HG03135 (cell line): ENCODE results near the gene KIFC3.
"Not testable (repeated sequence)": the region's sequence is repeated elsewhere in the genome, so short reads cannot be mapped to it uniquely, and the experiment has no call there.

Source experiments
- ATAC-seq: cut with Tn5 transposase; IDR thresholded peaks from one replicate; pipeline ENCODE4 v1.9.1; 2021; ENCODE audit warnings: mild to moderate bottlenecking, moderate library complexity; ENCODE audit not compliant: unreplicated experiment

KIFC3 gene

GRCh38 chr16:57743458-57743857 lies 58.8 kb downstream of the KIFC3 start:
- ATAC-seq: no peak

GRCh38 chr16:57742543-57742942 lies 59.7 kb downstream of the KIFC3 start:
- ATAC-seq: no peak

GRCh38 chr16:57741660-57742191 lies 60.6 kb downstream of the KIFC3 start:
- ATAC-seq: no peak

- ATAC-seq: no peak
Measured at GRCh38 chr16:57740423-57741071, 61.7 kb downstream of the KIFC3 start.

DNA sequence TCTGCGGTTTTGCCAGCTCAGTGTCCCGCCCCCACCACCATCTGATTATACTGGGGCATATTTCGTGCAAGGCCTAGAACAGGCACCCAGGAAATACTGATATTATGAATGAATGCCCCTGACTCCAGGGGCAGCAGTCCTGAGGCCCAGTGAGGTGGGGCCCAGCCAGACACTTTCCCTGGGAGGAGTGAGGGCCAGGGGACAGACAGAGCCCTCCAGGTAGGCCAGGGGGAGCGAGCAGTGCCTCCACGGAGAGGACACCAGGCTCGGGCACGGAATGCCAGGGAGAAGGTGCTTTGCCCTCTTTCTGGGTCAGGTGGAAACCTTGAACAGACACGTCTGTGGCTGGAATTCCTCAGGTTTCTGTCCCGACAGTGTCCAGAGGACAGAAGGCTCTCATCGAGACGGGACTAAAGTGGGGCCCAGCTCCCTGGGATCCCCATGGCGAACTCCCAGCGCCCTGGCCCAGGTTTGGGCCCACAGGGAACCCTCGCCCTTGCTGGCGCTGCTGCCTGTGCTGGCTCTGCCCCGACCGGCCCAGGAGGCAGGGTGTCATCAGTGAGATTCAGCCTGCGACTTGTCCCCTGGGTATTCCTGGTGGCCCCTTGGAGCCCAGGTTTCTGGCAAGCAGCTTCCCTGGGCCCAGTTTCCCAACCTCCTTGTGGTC lies 62.4 kb downstream of the KIFC3 start:
- no peak for ATAC-seq

- ATAC-seq: no peak
Measured at GRCh38 chr16:57738844-57739243, 63.4 kb downstream of the KIFC3 start.

DNA sequence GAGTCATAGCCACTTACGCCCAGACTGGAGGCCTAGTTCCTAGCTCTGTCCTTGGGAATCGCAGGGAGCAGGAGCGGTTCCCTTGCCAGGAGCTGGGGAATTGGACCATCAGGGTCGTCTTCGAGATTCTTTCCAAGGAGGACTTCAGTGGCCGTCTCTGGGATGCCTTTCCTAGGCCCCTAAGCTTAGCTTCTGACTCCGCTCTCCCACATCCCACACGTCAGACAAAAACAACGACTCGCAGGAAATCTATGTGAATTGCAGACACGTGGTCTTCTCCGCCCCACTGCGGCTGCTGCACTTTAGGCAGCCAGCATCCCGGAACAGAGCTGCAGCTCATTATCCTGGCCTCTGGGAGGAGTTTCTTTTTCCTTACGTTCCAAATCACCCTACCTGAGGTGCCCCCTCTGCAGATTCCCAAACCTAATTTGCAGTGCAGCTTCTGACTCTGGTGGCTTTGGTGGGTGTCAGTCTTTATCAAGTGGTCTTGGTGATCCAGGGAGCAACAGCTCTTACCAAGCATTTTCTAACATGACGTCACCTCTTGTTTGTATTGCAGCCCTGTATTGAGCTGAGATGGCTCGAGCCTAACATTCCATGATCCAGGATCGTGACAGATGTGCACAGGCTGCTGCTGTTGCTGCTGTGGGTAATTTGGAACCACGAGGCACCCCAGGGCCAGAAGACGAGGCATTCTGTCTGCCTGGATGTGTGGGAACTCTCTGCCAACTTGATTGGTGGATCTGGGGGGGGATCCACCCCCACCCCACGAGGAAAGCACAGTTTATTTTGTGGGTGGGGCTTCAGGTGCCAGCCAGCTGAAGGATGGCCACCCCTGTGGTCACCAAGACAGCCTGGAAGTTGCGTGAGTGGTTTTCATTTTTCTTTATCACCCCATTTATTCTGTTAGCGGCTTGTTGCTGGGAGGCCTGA lies 65.6 kb downstream of the KIFC3 start:
- ATAC-seq: no peak

- ATAC-seq: peak; percentile 23
Measured at GRCh38 chr16:57735755-57736418, 66.4 kb downstream of the KIFC3 start, which contains the start of gene KATNB1. Gene KATNB1 (plus strand): TSS chr16:57735770. CDS start chr16:57737244, 1,474 bp downstream.

GRCh38 chr16:57734925-57735754 lies 67.2 kb downstream of the KIFC3 start:
- peak; percentile 90 for ATAC-seq

DNA sequence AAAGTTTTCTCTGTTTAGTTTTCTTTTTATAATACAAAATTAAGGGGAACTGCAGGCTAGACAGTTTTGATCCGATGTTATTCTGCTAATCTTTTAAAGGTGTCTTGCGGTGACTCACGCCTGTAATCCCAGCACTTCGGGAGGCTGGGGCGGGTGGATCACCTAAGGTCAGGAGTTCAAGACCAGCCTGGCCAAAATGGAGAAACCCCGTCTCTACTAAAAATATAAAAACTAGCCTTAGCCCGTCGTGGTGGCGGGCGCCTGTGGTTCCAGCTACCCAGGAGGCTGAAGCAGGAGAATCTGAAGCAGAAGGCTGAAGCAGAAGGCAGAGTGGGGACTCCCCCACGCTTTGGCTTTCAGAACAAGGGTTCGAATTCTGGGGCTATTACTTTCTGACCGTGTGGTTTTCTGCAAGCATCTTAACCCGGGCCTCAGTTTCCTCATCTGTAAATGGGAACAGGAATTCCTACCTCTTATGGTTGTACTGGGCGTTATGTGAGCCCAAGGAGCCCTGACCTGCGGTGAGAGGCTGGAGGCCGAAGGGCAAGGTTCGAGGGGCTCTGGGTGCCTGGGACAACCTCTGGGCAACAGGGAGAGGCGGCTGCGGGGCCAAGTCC lies 67.9 kb downstream of the KIFC3 start:
- ATAC-seq: peak; percentile 1

DNA sequence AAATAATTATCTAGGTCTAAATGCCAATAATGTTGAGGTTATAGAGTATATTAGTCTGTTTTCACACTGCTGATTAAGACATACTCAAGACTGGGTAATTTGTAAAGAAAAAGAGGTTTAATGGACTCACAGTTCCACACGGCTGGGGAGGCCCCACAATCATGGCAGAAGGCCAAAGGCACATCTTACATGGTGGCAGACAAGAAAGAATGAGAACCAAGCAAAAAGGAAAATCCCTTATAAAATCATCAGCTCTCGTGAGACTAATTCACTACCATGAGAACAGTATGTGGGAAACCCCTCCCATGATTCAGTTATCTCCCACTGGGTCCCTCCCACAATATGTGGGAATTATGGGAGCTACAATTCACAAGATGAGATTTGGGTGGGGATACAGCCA lies 69.6 kb downstream of the KIFC3 start:
- no peak for ATAC-seq

- ATAC-seq: no peak
Measured at GRCh38 chr16:57732037-57732436, 70.3 kb downstream of the KIFC3 start.

DNA sequence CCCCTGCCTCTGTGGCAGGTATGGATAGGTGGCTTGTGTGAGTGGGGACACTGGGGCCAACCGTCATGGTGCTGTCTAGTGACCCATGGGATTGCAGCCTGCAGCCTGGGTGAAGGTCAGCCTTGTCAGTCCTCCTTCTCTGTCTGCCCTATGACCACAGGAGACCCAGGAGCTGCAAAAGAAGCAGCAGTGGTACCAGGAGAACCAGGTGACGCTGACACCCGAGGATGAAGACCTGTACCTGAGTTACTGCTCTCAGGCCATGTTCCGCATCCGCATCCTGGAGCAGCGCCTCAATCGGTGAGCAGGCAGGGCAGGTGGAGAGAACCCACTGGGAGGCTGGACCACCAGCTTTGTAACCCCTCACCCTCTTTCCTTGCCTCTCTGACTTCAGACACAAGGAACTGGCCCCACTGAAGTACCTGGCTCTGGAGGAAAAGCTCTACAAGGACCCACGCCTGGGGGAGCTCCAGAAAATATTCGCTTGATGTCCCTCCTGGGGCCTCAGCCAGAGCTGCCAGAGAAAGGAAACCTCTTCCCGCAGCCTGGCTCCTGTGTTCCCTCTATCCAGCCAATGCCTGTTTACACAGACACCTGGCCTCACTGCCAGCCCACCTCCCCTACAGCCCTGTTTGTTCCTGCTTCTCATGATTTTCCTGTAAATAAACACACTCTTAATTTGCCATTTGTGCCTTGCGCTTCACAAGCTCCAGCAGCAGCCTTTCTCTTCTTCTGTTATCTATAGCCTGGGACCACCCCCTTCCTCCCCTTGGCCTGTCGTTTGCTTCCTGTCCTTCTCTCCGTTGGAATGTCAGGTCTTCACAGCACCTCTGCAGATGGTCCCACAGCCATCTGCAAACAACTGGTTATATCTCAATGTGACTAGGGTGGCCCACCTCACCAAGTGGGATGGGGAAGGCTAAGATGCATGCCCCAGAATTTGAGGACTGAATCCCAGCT lies 71.2 kb downstream of the KIFC3 start:
- no peak for ATAC-seq

GRCh38 chr16:57729852-57730251 lies 72.4 kb downstream of the KIFC3 start:
- ATAC-seq: not testable (repeated sequence)

GRCh38 chr16:57729182-57729484 lies 73.2 kb downstream of the KIFC3 start:
- ATAC-seq: no peak

DNA sequence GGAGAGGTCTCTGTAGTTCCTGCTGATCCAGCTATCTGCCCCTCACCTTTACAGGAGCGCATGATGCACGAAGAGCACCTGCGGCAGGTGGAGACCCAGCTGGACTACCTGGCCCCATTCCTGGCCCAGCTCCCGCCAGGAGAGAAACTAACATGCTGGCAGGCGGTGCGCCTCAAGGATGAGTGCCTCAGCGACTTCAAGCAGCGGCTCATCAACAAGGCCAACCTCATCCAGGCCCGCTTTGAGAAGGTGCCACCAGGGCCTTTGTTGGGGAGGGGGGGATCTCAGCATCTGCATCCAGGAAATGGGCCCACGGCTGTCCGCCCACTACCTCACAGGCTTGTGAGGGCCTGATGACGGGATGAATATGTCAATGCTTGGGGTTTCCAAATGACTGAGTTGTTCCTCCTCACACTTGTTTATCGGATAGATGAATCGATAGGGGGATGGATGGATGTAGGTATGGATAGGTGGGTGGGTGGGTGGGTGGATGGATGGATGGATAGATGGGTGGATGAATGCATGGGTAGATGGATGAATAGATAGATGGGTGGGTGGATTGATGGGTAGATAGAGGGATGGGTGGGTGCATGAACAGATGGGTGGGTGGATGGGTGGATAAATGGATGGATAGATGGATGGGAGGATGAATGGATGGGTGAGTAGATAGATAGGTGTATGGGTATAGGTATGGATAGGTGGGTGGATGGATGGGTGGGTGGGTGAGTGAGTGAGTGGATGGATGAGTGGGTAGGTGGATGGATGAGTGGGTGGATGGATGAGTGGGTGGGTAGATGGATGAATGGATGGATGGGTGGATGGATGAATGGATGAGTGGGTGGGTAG lies 73.7 kb downstream of the KIFC3 start:
- ATAC-seq: no peak

DNA sequence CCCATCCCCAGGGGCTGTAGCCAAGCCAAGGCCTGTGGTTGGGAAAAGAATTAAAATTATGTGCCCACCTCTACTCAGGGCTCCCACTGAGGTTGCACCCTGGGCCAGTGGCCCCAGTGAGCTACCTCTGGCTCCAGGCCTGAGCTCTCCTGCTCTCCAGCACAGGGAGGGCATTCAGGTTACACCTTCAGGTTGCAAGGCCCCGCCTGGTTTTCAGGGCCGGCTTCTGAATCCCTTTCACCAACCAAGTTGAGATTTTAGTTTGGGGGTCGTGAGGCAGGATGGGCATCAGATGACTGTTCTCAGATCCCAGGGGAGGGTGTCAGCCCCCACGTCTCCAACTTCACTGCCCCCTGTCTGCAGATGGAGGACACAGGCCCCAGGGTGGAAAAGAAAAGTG lies 74.7 kb downstream of the KIFC3 start:
- no peak for ATAC-seq
